GM13976 (cell line): Measurements from ENCODE around the gene PGF.
A peak's percentile ranks its signal among the peaks of the same experiment; 100 is the strongest.

Experiments used
- DNase-seq: peaks from one replicate; pipeline ENCODE4 v3.0.0; 2012; ENCODE audit warnings: low spot score
- CTCF ChIP-seq: IDR thresholded peaks from 2 replicates; pipeline ENCODE4 v1.5.1; 2012; ENCODE audit warnings: borderline replicate concordance, mild to moderate bottlenecking; ENCODE audit not compliant: insufficient read depth; ENCODE audit errors: extremely low read depth, missing control alignments, control extremely low read depth
- in situ Hi-C: fragments of 300-500 bp; cut with MboI; formaldehyde crosslinking; loops from one replicate; pipeline ENCODE4 v1.12.0; 2022; ENCODE audit warnings: low sequenced_read_pairs, mixed read lengths, inconsistent platforms; ENCODE audit not compliant: unreplicated experiment

Gene PGF

GRCh38 chr14:74941676-74942097, 13.7 kb downstream of the PGF start:
- DNase-seq: peak; percentile 79
- no peak for TF ChIP-seq CTCF
- in situ Hi-C loops: no loop called here

- in situ Hi-C loops: no loop called here
- TF ChIP-seq CTCF: no peak
- no peak for DNase-seq
Measured at GRCh38 chr14:74940956-74941565, 14.3 kb downstream of the PGF start.

- TF ChIP-seq CTCF: no peak
- no peak for DNase-seq
- in situ Hi-C loops: no loop called here
Measured at GRCh38 chr14:74938531-74939495, 16.6 kb downstream of the PGF start.

GRCh38 chr14:74937171-74937570, 18.2 kb downstream of the PGF start:
- in situ Hi-C loops: no loop called here
- DNase-seq: no peak
- no peak for TF ChIP-seq CTCF

GRCh38 chr14:74936731-74937130, 18.7 kb downstream of the PGF start:
- in situ Hi-C loops: no loop called here
- no peak for DNase-seq
- no peak for TF ChIP-seq CTCF

- no peak for DNase-seq
- TF ChIP-seq CTCF: no peak
- in situ Hi-C loops: no loop called here
Measured at GRCh38 chr14:74936151-74936550, 19.2 kb downstream of the PGF start.

GRCh38 chr14:74935360-74935680, 20.1 kb downstream of the PGF start:
- in situ Hi-C loops: no loop called here
- DNase-seq: no peak
- no peak for TF ChIP-seq CTCF
